ENCODE measurements around the gene PCMT1.

GRCh38 chr6:149855741-149856140, 106.2 kb downstream of the PCMT1 start:
- TF ChIP-seq CREB1 (CRISPR knock-in tag; IDR thresholded peaks at IDR 0.05) (no peak), ZNF263 (CRISPR knock-in tag; IDR thresholded peaks at IDR 0.05; ENCODE audit: low read depth) (no peak), E2F5 (CRISPR knock-in tag; IDR thresholded peaks at IDR 0.05) (no peak), CTCF (IDR thresholded peaks at IDR 0.05) (no peak)

All from WTC11 (cell line).